ENCODE data around the gene RBM20.

- TF ChIP-seq POLR2A (IDR thresholded peaks at IDR 0.05) (no peak), CTCF (IDR thresholded peaks at IDR 0.05) (no peak), POLR2AphosphoS5 (IDR thresholded peaks at IDR 0.05) (no peak)
Measured at GRCh38 chr10:110615057-110615747, 28.9 kb upstream of the RBM20 start.

All from breast epithelium (tissue), 3 donors.